ENCODE data around the gene IRAK3. TPM values are rescaled to one million over a fixed set of nuclear protein-coding genes. Genes with fewer than 3 reads are reported as not detected.
"Not testable (repeated sequence)": the region's sequence is repeated elsewhere in the genome, so short reads cannot be mapped to it uniquely, and the experiment has no call there.

Gene IRAK3
- total RNA-seq, 1 experiment from 2014 or later = 2.4 TPM

- H3K27me3 ChIP-seq (ENCODE audit: control insufficient read depth, insufficient read depth, low read length); POLR2A ChIA-PET; DNase-seq (ENCODE audit: low read depth, low spot score); H3K36me3 ChIP-seq (ENCODE audit: control insufficient read depth, insufficient read depth, low read length); H3K4me1 ChIP-seq (ENCODE audit: control insufficient read depth, insufficient read depth, low read length); BruUV-seq (replicated peaks); intact Hi-C loops (cut with micrococcal nuclease; ENCODE audit: unreplicated experiment); H3K9me3 ChIP-seq (ENCODE audit: control insufficient read depth, insufficient read depth, low read depth, low read length); CTCF ChIA-PET; H3K4me3 ChIP-seq (ENCODE audit: low read depth in 2 of 2, low read length in 2 of 2); H3K27ac ChIP-seq (ENCODE audit: low read length); ATAC-seq; in situ Hi-C loops (cut with HindIII; ENCODE audit: low pct_unique_long_range_greater_than_20kb, low sequenced_read_pairs): not testable (repeated sequence)
Observed at GRCh38 chr12:66174391-66175325, 14.4 kb upstream of the IRAK3 start.

DNA sequence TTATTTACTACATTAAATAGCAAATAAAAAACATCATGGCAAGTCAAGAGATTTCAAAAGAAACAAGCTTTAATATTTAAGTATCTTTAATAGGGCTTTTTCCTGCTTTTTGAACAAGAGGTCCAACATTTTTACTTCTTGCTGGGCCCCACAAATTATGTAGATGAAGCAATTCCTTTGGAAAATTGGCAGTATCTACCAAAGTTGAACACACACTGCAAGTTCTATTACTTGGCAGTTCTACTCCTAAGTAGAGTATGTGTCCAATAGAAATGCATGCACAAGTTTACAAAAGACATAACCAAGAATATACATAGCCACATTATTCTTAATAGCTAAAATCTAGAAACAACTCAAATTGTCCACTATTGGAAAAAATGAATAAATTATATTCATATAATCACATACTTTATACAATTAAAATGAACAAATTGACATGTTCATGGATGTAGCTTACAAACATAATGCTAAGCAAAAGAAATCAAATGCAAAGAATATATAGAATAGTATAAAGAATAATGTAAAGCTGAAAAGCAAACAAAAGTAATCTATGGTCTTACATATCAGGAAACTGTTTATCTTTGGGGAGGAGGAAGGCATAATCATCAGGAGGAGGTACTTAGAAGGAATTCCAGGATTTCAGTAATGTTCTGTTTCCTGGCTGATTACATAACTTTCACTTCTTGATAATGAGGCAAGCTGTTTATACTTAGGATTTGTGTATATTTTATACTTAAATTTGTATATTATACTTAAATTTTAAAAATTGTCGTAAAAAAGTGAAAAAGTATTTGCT lies 12.7 kb upstream of the IRAK3 start:
- no peak for TF ChIP-seq POLR2AphosphoS5 (IDR thresholded peaks at IDR 0.05; ENCODE audit: low read depth, low read length)
- TF ChIP-seq, protein P1, sequence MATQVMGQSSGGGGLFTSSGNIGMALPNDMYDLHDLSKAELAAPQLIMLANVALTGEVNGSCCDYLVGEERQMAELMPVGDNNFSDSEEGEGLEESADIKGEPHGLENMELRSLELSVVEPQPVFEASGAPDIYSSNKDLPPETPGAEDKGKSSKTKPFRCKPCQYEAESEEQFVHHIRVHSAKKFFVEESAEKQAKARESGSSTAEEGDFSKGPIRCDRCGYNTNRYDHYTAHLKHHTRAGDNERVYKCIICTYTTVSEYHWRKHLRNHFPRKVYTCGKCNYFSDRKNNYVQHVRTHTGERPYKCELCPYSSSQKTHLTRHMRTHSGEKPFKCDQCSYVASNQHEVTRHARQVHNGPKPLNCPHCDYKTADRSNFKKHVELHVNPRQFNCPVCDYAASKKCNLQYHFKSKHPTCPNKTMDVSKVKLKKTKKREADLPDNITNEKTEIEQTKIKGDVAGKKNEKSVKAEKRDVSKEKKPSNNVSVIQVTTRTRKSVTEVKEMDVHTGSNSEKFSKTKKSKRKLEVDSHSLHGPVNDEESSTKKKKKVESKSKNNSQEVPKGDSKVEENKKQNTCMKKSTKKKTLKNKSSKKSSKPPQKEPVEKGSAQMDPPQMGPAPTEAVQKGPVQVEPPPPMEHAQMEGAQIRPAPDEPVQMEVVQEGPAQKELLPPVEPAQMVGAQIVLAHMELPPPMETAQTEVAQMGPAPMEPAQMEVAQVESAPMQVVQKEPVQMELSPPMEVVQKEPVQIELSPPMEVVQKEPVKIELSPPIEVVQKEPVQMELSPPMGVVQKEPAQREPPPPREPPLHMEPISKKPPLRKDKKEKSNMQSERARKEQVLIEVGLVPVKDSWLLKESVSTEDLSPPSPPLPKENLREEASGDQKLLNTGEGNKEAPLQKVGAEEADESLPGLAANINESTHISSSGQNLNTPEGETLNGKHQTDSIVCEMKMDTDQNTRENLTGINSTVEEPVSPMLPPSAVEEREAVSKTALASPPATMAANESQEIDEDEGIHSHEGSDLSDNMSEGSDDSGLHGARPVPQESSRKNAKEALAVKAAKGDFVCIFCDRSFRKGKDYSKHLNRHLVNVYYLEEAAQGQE (IDR thresholded peaks at IDR 0.05; ENCODE audit: insufficient read depth in 1 of 2, low read depth in 2 of 2, low read length in 1 of 2) = no peak
- TF ChIP-seq CTCF (IDR thresholded peaks at IDR 0.05) = no peak
- TF ChIP-seq SIN3A (IDR thresholded peaks at IDR 0.05; ENCODE audit: borderline replicate concordance, insufficient read depth, low read depth, low read length) = no peak
- TF ChIP-seq TCF7L2 (IDR thresholded peaks at IDR 0.05; ENCODE audit: low read depth, low read length) = no peak
- CTCF ChIA-PET = interaction anchor here (0.6 kb wide), 1 partner anchor 94 kb away, joined by 3 read pairs; no protein-coding TSS in a partner anchor
- in situ Hi-C loops (cut with HindIII; ENCODE audit: low pct_unique_long_range_greater_than_20kb, low sequenced_read_pairs) (no loop called here), intact Hi-C loops (cut with micrococcal nuclease; ENCODE audit: unreplicated experiment) (no loop called here)
- ATAC-seq (no peak), DNase-seq (ENCODE audit: low read depth, low spot score) (no peak)
- peaks cover 7% of the 10 kb centered on the region; the same call in 1 of the 2 replicates for H3K27me3 ChIP-seq (ENCODE audit: control insufficient read depth, insufficient read depth, low read length)
- no peaks in the 10 kb centered on the region for H3K4me1 ChIP-seq (ENCODE audit: control insufficient read depth, insufficient read depth, low read length)
- no peaks in the 10 kb centered on the region for H3K36me3 ChIP-seq (ENCODE audit: control insufficient read depth, insufficient read depth, low read length)
- BruUV-seq (replicated peaks) = no TSS peak
- no peaks in the 10 kb centered on the region for H3K9me3 ChIP-seq (ENCODE audit: control insufficient read depth, insufficient read depth, low read depth, low read length)
- no peak overlapping the region for H3K4me3 ChIP-seq (ENCODE audit: low read depth in 2 of 2, low read length in 2 of 2)
- no peak overlapping the region for H3K27ac ChIP-seq (ENCODE audit: low read length)
- POLR2A ChIA-PET = interaction anchor here (0.7 kb wide), 1 partner anchor 15 kb away, joined by 6 read pairs; no protein-coding TSS in a partner anchor
